ENCODE measurements around the gene PDE8B.

- TF ChIP-seq CTCF (IDR thresholded peaks at IDR 0.05) (no peak), POLR2A (IDR thresholded peaks at IDR 0.05) (no peak), POLR2AphosphoS5 (IDR thresholded peaks at IDR 0.05) (no peak)
These were observed 118.6 kb downstream of the PDE8B start for GRCh38 chr5:77328930-77329647.
